ENCODE measurements around the gene ZNF211. TPM values are rescaled to one million over a fixed set of nuclear protein-coding genes. Genes with fewer than 3 reads are reported as not detected.

Gene ZNF211
- total RNA-seq, 4 donors from 2014 or later = 16.2 to 27.5 (median 21.8) TPM

- no peaks in the 10 kb centered on the region for H3K9me3 ChIP-seq
- 61 to 81% methylated on average over 2 of the region's 2 CpGs for WGBS, 2 donors
- H3K4me1 ChIP-seq = no peaks in the 10 kb centered on the region
- TF ChIP-seq CTCF (IDR thresholded peaks at IDR 0.05) = no peak
- no peak for TF ChIP-seq POLR2A (IDR thresholded peaks at IDR 0.05)
- H3K27me3 ChIP-seq = no peaks in the 10 kb centered on the region
- H3K4me3 ChIP-seq (replicated peaks in 1 of 3) = no peak overlapping the region
- no peaks in the 10 kb centered on the region for H3K36me3 ChIP-seq
- intact Hi-C loops (cut with DNase I) = no loop called here
- no peak for DNase-seq
- H3K27ac ChIP-seq = no peak overlapping the region
Measured at GRCh38 chr19:57675881-57676280, 42.9 kb downstream of the ZNF211 start.

GRCh38 chr19:57682226-57682766, 49.3 kb downstream of the ZNF211 start:
- peak overlapping the region; percentile 87 to 100 (median 96) for H3K4me3 ChIP-seq (replicated peaks in 1 of 3)
- WGBS, 2 donors = 0 to 1% methylated on average over 9 to 19 of the region's 19 CpGs
- H3K27me3 ChIP-seq = no peaks in the 10 kb centered on the region
- H3K9me3 ChIP-seq = no peaks in the 10 kb centered on the region
- peaks cover 14 to 15% of the 10 kb centered on the region in 2 donors for H3K4me1 ChIP-seq
- DNase-seq = no peak
- TF ChIP-seq POLR2A (IDR thresholded peaks at IDR 0.05) = no peak
- TF ChIP-seq CTCF (IDR thresholded peaks at IDR 0.05) = no peak
- intact Hi-C loops (cut with DNase I) = no loop called here
- peaks cover 13 to 14% of the 10 kb centered on the region in 2 donors for H3K36me3 ChIP-seq
- H3K27ac ChIP-seq = no peak overlapping the region

DNA sequence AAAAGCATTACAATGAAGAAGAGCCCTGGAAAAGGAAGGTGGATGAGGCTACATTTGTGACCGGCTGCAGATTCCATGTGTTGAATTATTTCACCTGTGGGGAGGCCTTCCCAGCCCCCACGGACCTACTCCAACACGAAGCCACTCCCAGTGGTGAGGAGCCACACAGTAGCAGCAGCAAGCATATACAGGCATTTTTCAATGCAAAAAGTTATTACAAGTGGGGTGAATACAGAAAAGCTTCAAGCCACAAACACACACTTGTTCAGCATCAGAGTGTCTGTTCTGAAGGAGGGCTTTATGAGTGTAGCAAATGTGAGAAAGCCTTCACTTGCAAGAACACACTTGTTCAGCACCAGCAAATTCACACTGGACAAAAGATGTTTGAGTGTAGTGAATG, 53.8 kb downstream of the ZNF211 start:
- Histone ChIP-seq H3K9me3 (no peaks in the 10 kb centered on the region), H3K27ac (no peak overlapping the region), H3K4me1 (peaks cover 14 to 15% of the 10 kb centered on the region in 2 donors), H3K36me3 (peaks cover 13 to 14% of the 10 kb centered on the region in 2 donors), H3K4me3 (replicated peaks in 1 of 3) (no peak overlapping the region), H3K27me3 (no peaks in the 10 kb centered on the region)
- WGBS, 2 donors = 96 to 100% methylated on average over 3 of the region's 3 CpGs
- no peak for DNase-seq
- intact Hi-C loops (cut with DNase I) = no loop called here
- no peak for TF ChIP-seq POLR2A (IDR thresholded peaks at IDR 0.05)

- Histone ChIP-seq H3K27ac (no peak overlapping the region), H3K4me3 (replicated peaks in 1 of 3) (no peak overlapping the region), H3K4me1 (peaks cover 12 to 15% of the 10 kb centered on the region in 2 donors), H3K27me3 (no peaks in the 10 kb centered on the region), H3K9me3 (no peaks in the 10 kb centered on the region), H3K36me3 (peaks cover 13 to 14% of the 10 kb centered on the region in 2 donors)
- intact Hi-C loops (cut with DNase I) = no loop called here
- TF ChIP-seq CTCF (IDR thresholded peaks at IDR 0.05) (no peak), POLR2A (IDR thresholded peaks at IDR 0.05) (no peak)
- 97 to 99% methylated on average over 12 of the region's 12 CpGs for WGBS, 2 donors
- DNase-seq = no peak
Measured at GRCh38 chr19:57687363-57688010, 54.5 kb downstream of the ZNF211 start.

- Histone ChIP-seq H3K27ac (no peak overlapping the region), H3K36me3 (peaks cover 13 to 14% of the 10 kb centered on the region in 2 donors), H3K9me3 (no peaks in the 10 kb centered on the region), H3K4me1 (peaks cover 5 to 8% of the 10 kb centered on the region in 2 donors), H3K4me3 (replicated peaks in 1 of 3) (no peak overlapping the region), H3K27me3 (no peaks in the 10 kb centered on the region)
- 95 to 96% methylated on average over 6 of the region's 6 CpGs for WGBS, 2 donors
- no peak for DNase-seq
- TF ChIP-seq CTCF (IDR thresholded peaks at IDR 0.05) = no peak
- no peak for TF ChIP-seq POLR2A (IDR thresholded peaks at IDR 0.05)
- intact Hi-C loops (cut with DNase I) = no loop called here
Measured at GRCh38 chr19:57688011-57688763, 55.2 kb downstream of the ZNF211 start.

All from thyroid gland (tissue), 4 donors.